Measurements from ENCODE around the gene RFPL4AL1. TPM values are rescaled to one million over a fixed set of nuclear protein-coding genes. Genes with fewer than 3 reads are reported as not detected.

The RFPL4AL1 gene
- total and polyA plus RNA-seq, 9 of the 15 experiments (the other 6 are each of a cell fraction or from before 2014, with no cell fraction given), result 0.18 to 0.21 TPM; not detected in 7

DNA sequence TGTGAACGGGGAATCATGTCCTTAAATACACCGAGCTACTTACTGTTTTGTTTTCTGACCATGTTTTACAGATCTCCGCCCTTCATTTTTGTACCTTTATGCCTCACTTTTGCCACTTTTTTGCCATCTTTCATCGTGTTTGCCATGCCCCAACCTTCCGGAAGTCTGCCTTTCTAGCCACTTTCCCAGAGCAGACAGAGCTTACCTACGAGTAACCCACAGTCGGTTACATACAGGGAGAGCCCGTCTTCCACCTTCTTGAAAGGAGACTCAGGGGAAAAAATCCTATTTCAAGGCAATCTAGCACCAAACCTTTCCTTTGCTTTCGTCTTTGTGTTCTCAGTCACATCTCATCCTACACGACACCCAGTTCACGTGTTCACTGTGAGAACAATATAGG, 26.1 kb downstream of the RFPL4AL1 start (continued):
- TF ChIP-seq, protein P1, sequence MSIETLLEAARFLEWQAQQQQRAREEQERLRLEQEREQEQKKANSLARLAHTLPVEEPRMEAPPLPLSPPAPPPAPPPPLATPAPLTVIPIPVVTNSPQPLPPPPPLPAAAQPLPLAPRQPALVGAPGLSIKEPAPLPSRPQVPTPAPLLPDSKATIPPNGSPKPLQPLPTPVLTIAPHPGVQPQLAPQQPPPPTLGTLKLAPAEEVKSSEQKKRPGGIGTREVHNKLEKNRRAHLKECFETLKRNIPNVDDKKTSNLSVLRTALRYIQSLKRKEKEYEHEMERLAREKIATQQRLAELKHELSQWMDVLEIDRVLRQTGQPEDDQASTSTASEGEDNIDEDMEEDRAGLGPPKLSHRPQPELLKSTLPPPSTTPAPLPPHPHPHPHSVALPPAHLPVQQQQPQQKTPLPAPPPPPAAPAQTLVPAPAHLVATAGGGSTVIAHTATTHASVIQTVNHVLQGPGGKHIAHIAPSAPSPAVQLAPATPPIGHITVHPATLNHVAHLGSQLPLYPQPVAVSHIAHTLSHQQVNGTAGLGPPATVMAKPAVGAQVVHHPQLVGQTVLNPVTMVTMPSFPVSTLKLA (conservative IDR thresholded peaks at IDR 0.05), result no peak

DNA sequence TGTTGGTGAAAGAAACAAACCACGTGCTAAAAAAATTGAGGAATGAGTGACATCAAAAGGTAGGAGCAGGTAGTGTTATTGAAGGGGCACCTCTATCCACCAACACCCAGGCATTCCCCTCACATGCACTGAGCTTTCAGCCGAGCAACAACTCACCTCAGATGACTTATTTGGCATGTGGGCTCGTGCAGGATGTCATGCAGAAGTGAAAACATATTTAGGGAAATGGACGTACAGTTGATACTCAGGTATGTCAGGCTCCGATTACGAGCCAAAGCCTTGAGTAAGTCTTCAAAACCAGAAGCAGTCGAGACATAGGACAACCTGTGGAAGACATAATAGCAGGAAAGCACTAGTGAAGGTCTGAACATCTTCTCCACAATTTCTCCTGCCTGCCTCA, 32.5 kb downstream of the RFPL4AL1 start:
- Histone ChIP-seq H3K9me1 (ENCODE audit: control insufficient read depth, insufficient read depth, low read length) (no peaks in the 10 kb centered on the region), H3K27ac (ENCODE audit: extremely low read depth, low read depth, low read length) (no peak overlapping the region), H3K36me3 (ENCODE audit: control insufficient read depth, insufficient read depth, low read length) (no peaks in the 10 kb centered on the region), H2AFZ (ENCODE audit: low read depth, low read length) (no peak overlapping the region), H3K4me1 (replicated peaks in 1 of 2; ENCODE audit: control insufficient read depth in 2 of 2, insufficient read depth in 2 of 2, low read length in 2 of 2) (no peaks in the 10 kb centered on the region), H3K27me3 (ENCODE audit: control insufficient read depth in 2 of 2, insufficient read depth in 2 of 2, low read length in 2 of 2) (peaks cover 13 to 19% of the 10 kb centered on the region in 2 experiments), H3K9ac (ENCODE audit: insufficient read depth in 1 of 2, low read depth in 2 of 2, low read length in 2 of 2) (no peak overlapping the region), H3K4me2 (ENCODE audit: insufficient read depth, low read length) (no peak overlapping the region), H3K9me3 (replicated peaks; ENCODE audit: control insufficient read depth, insufficient read depth, low read depth, low read length) (no peaks in the 10 kb centered on the region), H3K4me3 (no peak overlapping the region), H3K79me2 (ENCODE audit: control insufficient read depth, insufficient read depth, low read length) (no peaks in the 10 kb centered on the region), H4K20me1 (replicated peaks; ENCODE audit: control insufficient read depth, insufficient read depth, low read length) (no peaks in the 10 kb centered on the region)
- intact Hi-C loops (cut with micrococcal nuclease), result loop anchor here (10.0 kb wide), 1 partner anchor 97 kb away; no protein-coding TSS in a partner anchor
- CTCF ChIA-PET (ENCODE audit: low intra/inter-chr PET ratio), result no interaction called here
- POLR2A ChIA-PET, result interaction anchor here (0.6 kb wide), 1 partner anchor 9 kb away, joined by 3 read pairs; no protein-coding TSS in a partner anchor
- no peak for ATAC-seq
- no peak for DNase-seq (ENCODE audit: extremely low read depth in 1 of 4, low spot score in 3 of 4)
- in situ Hi-C loops (cut with MboI), result no loop called here
- BruUV-seq (replicated peaks), result no TSS peak
- no peak for FAIRE-seq
- 4% methylated on average over 7 of the region's 7 CpGs for WGBS (ENCODE audit: insufficient coverage, low coverage, missing lambda C conversion rate)
- TF ChIP-seq POLR3G (IDR thresholded peaks at IDR 0.05; ENCODE audit: extremely low read depth, insufficient read length, insufficient replicate concordance), result no peak
- TF ChIP-seq, protein P2, sequence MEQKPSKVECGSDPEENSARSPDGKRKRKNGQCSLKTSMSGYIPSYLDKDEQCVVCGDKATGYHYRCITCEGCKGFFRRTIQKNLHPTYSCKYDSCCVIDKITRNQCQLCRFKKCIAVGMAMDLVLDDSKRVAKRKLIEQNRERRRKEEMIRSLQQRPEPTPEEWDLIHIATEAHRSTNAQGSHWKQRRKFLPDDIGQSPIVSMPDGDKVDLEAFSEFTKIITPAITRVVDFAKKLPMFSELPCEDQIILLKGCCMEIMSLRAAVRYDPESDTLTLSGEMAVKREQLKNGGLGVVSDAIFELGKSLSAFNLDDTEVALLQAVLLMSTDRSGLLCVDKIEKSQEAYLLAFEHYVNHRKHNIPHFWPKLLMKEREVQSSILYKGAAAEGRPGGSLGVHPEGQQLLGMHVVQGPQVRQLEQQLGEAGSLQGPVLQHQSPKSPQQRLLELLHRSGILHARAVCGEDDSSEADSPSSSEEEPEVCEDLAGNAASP (IDR thresholded peaks at IDR 0.05), result no peak
- TF ChIP-seq BHLHE40 (IDR thresholded peaks at IDR 0.05; ENCODE audit: low read length), result no peak
- TF ChIP-seq TRIM28 (IDR thresholded peaks at IDR 0.05), result no peak
- no peak for TF ChIP-seq DDX20 (tag; IDR thresholded peaks at IDR 0.05; ENCODE audit: low read depth)
- TF ChIP-seq, protein P3, sequence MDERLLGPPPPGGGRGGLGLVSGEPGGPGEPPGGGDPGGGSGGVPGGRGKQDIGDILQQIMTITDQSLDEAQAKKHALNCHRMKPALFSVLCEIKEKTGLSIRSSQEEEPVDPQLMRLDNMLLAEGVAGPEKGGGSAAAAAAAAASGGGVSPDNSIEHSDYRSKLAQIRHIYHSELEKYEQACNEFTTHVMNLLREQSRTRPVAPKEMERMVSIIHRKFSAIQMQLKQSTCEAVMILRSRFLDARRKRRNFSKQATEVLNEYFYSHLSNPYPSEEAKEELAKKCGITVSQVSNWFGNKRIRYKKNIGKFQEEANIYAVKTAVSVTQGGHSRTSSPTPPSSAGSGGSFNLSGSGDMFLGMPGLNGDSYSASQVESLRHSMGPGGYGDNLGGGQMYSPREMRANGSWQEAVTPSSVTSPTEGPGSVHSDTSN (CRISPR knock-in tag; IDR thresholded peaks at IDR 0.05; ENCODE audit: low read depth), result no peak
- TF ChIP-seq, protein P3 (tag; conservative IDR thresholded peaks at IDR 0.05; ENCODE audit: low read depth), result no peak
- TF ChIP-seq C11orf30 (IDR thresholded peaks at IDR 0.05; ENCODE audit: low read depth), result no peak
- no peak for TF ChIP-seq FOXK1 (CRISPR knock-in tag; IDR thresholded peaks at IDR 0.05; ENCODE audit: borderline replicate concordance)
- no peak for TF ChIP-seq NR2C1 (IDR thresholded peaks at IDR 0.05)
- TF ChIP-seq NR2C1 (tag; IDR thresholded peaks at IDR 0.05), result no peak
- TF ChIP-seq, protein P4, sequence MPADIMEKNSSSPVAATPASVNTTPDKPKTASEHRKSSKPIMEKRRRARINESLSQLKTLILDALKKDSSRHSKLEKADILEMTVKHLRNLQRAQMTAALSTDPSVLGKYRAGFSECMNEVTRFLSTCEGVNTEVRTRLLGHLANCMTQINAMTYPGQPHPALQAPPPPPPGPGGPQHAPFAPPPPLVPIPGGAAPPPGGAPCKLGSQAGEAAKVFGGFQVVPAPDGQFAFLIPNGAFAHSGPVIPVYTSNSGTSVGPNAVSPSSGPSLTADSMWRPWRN (IDR thresholded peaks at IDR 0.05; ENCODE audit: low read depth), result no peak
- TF ChIP-seq ZNF41 (CRISPR knock-in tag; conservative IDR thresholded peaks at IDR 0.05), result no peak
- no peak for TF ChIP-seq MAFF (IDR thresholded peaks at IDR 0.05; ENCODE audit: low read length)
- TF ChIP-seq ZNF384 (IDR thresholded peaks at IDR 0.05; ENCODE audit: low read depth, low read length), result no peak
- TF ChIP-seq KDM1A (IDR thresholded peaks at IDR 0.05), result no peak
- no peak for TF ChIP-seq ZC3H11A (IDR thresholded peaks at IDR 0.05; ENCODE audit: low read depth, low read length)
